Activated effector memory CD4-positive, alpha-beta T cell treated with Interleukin-2 at 50 U/mL for 16 hours (primary cell): Measurements from ENCODE around the gene METTL26.
A peak's percentile ranks its signal among the peaks of the same experiment; 100 is the strongest.

Source experiments
- DNase-seq: peaks from one replicate; pipeline ENCODE4 v3.0.0-alpha.2; 2020

The METTL26 gene

GRCh38 chr16:593807-594206 lies 42.3 kb downstream of the METTL26 start:
- no peak for DNase-seq

- no peak for DNase-seq
These were observed 42.7 kb downstream of the METTL26 start for GRCh38 chr16:593406-593805.

- DNase-seq: no peak
These were observed 43.4 kb downstream of the METTL26 start for GRCh38 chr16:592518-593306.

GRCh38 chr16:591892-592517 lies 44.1 kb downstream of the METTL26 start:
- DNase-seq: no peak

- no peak for DNase-seq
These were observed 44.9 kb downstream of the METTL26 start for GRCh38 chr16:591231-591630.

- DNase-seq: no peak
These were observed 45.3 kb downstream of the METTL26 start for GRCh38 chr16:590815-591200.

DNA sequence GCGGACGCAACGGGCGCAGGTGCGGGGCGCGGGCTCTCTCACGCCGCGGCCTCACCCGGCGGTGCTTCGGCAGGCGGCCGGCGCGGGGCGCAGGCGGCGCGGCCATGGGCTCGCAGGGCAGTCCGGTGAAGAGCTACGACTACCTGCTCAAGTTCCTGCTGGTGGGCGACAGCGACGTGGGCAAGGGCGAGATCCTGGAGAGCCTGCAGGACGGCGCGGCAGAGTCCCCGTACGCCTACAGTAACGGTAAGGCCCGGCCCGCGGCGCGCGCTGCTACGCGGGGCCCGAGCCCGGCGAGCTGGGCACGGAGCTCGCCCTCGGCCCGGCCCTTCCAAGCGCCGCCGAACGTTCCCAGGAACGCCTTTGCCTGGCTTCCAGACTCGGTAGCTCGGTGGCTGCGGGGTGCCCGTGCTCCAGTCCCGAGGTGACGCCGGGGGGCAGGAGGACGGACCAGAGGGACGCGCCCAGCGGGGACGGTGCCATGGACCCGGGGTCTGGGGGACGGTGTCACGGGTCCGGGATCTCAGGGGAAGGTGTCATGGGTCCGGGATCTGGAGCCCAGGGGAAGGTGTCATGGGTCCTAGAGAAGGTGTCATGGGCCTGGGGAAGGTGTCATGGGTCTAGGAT lies 45.8 kb downstream of the METTL26 start:
- DNase-seq: no peak

- peak; percentile 98 for DNase-seq
These were observed 46.4 kb downstream of the METTL26 start, which contains the start of gene RAB40C for GRCh38 chr16:589658-590187. RAB40C (plus strand) TSS chr16:590066; CDS start chr16:590292, 226 bp downstream.

GRCh38 chr16:588889-589657 lies 47.0 kb downstream of the METTL26 start:
- DNase-seq: peak; percentile 97

DNA sequence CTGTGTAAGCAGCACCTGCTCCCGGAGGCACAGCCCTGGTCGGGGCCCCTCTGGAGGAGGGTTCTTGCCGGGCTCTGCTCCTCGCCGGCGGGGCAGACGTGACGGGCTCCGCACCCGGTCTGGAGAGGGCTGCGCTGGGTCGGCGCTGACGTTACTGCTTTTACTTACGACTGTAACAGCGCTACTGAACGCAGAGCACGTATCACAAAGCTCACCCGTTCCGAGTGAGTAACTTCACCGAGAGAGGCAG lies 47.5 kb downstream of the METTL26 start:
- DNase-seq: peak; percentile 48

GRCh38 chr16:586645-587590 lies 49.2 kb downstream of the METTL26 start:
- no peak for DNase-seq

DNA sequence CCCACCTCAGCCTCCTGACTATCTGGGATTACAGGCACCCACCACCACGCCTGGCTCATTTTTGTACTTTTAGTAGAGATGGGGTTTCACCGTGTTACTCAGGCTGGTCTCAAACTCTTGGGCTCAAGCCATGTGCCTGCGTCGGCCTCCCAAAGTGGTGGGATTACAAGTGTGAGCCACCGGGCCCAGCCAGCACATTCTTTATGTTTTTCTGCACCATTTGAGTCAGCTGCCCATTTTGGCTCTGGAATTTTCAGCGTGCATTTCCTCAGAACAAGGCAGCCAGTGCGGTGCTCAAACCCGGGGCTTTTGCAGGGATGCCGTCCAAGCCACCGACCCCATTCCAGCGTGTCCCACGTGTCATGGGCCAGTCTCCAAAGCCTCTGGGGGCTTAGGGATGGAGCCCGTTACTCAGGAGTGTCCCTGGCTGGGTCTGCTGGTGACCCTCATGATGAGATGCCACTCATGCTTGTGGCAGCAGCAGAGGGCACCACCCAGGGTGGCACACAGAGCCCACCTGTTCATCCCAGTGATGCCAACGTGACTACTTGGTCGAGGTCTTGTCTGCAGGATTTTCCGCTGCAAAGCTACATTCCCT lies 50.0 kb downstream of the METTL26 start:
- DNase-seq: no peak

DNA sequence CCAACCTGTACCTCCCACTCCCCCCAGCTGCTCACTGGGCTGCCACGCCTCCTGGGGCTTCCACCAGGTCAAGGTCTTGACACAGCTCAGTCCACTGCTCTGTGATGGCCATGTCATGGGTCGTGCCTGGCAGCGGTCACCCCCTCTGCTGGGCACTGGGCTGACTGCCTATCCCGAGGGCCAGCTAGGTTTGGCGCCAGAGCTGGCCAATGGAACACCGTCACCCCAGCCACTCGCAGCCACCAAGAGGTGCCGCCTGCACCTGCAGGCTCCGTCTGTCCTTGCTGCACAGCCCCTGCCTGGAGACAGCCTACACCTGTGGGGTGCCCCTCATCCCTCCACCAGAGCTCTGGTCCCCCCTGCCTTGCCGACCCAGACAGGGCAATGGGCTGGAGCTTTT lies 50.8 kb downstream of the METTL26 start:
- no peak for DNase-seq
